ENCODE results near the gene TMEM239. TPM values are rescaled to one million over a fixed set of nuclear protein-coding genes. Genes with fewer than 3 reads are reported as not detected.
"Not testable (repeated sequence)": the region's sequence is repeated elsewhere in the genome, so short reads cannot be mapped to it uniquely, and the experiment has no call there.

TMEM239 gene
- total RNA-seq, 1 donor from 2014 or later: not detected

- H3K27me3 ChIP-seq (ENCODE audit: low read depth): peaks cover 100% of the 10 kb centered on the region
- no peak overlapping the region for H3K27ac ChIP-seq (replicated peaks)
- H3K4me3 ChIP-seq: no peak overlapping the region
- no peaks in the 10 kb centered on the region for H3K9me3 ChIP-seq (replicated peaks)
- TF ChIP-seq CTCF (IDR thresholded peaks at IDR 0.05; ENCODE audit: borderline replicate concordance): no peak
- peaks cover 11% of the 10 kb centered on the region for H3K4me1 ChIP-seq
- no peaks in the 10 kb centered on the region for H3K36me3 ChIP-seq
- DNase-seq: no peak
- intact Hi-C loops (cut with micrococcal nuclease): no loop called here
Observed at GRCh38 chr20:2805689-2806350, 10.3 kb upstream of the TMEM239 start.

GRCh38 chr20:2806351-2806701 lies 9.8 kb upstream of the TMEM239 start:
- no peak for DNase-seq
- no peak for TF ChIP-seq CTCF (IDR thresholded peaks at IDR 0.05; ENCODE audit: borderline replicate concordance)
- no peak overlapping the region for H3K27ac ChIP-seq (replicated peaks)
- H3K27me3 ChIP-seq (ENCODE audit: low read depth): peaks cover 100% of the 10 kb centered on the region
- no peaks in the 10 kb centered on the region for H3K36me3 ChIP-seq
- H3K9me3 ChIP-seq (replicated peaks): peaks cover 2% of the 10 kb centered on the region
- H3K4me1 ChIP-seq: peaks cover 7% of the 10 kb centered on the region
- intact Hi-C loops (cut with micrococcal nuclease): no loop called here
- no peak overlapping the region for H3K4me3 ChIP-seq

- TF ChIP-seq CTCF (IDR thresholded peaks at IDR 0.05; ENCODE audit: borderline replicate concordance): no peak
- H3K27me3 ChIP-seq (ENCODE audit: low read depth): peaks cover 100% of the 10 kb centered on the region
- DNase-seq: no peak
- H3K27ac ChIP-seq (replicated peaks): no peak overlapping the region
- no peak overlapping the region for H3K4me3 ChIP-seq
- H3K9me3 ChIP-seq (replicated peaks): peaks cover 9% of the 10 kb centered on the region
- peaks cover 7% of the 10 kb centered on the region for H3K4me1 ChIP-seq
- intact Hi-C loops (cut with micrococcal nuclease): no loop called here
- no peaks in the 10 kb centered on the region for H3K36me3 ChIP-seq
Observed at GRCh38 chr20:2807019-2807418, 9.1 kb upstream of the TMEM239 start.

GRCh38 chr20:2807929-2808328 lies 8.2 kb upstream of the TMEM239 start:
- DNase-seq; H3K27ac ChIP-seq (replicated peaks); intact Hi-C loops (cut with micrococcal nuclease); H3K4me1 ChIP-seq; H3K36me3 ChIP-seq; H3K4me3 ChIP-seq: not testable (repeated sequence)
- peaks cover 100% of the 10 kb centered on the region for H3K27me3 ChIP-seq (ENCODE audit: low read depth)
- peaks cover 18% of the 10 kb centered on the region for H3K9me3 ChIP-seq (replicated peaks)

GRCh38 chr20:2809690-2810089 lies 6.5 kb upstream of the TMEM239 start:
- Histone ChIP-seq H3K36me3 (no peaks in the 10 kb centered on the region), H3K27ac (replicated peaks) (no peak overlapping the region), H3K27me3 (ENCODE audit: low read depth) (peaks cover 96% of the 10 kb centered on the region), H3K4me3 (no peak overlapping the region), H3K9me3 (replicated peaks) (peaks cover 18% of the 10 kb centered on the region), H3K4me1 (peaks cover 6% of the 10 kb centered on the region)
- no peak for TF ChIP-seq CTCF (IDR thresholded peaks at IDR 0.05; ENCODE audit: borderline replicate concordance)
- DNase-seq: no peak
- intact Hi-C loops (cut with micrococcal nuclease): no loop called here

- TF ChIP-seq CTCF (IDR thresholded peaks at IDR 0.05; ENCODE audit: borderline replicate concordance): no peak
- H3K4me1 ChIP-seq: no peaks in the 10 kb centered on the region
- H3K4me3 ChIP-seq: no peak overlapping the region
- DNase-seq: no peak
- no peak overlapping the region for H3K27ac ChIP-seq (replicated peaks)
- no peaks in the 10 kb centered on the region for H3K36me3 ChIP-seq
- H3K27me3 ChIP-seq (ENCODE audit: low read depth): peaks cover 84% of the 10 kb centered on the region
- peaks cover 18% of the 10 kb centered on the region for H3K9me3 ChIP-seq (replicated peaks)
- intact Hi-C loops (cut with micrococcal nuclease): no loop called here
Observed at GRCh38 chr20:2812189-2812588, 4.0 kb upstream of the TMEM239 start.

All from left ventricle myocardium inferior (tissue), 1 donor.